ENCODE results near the gene SGK2.

Gene SGK2

DNA sequence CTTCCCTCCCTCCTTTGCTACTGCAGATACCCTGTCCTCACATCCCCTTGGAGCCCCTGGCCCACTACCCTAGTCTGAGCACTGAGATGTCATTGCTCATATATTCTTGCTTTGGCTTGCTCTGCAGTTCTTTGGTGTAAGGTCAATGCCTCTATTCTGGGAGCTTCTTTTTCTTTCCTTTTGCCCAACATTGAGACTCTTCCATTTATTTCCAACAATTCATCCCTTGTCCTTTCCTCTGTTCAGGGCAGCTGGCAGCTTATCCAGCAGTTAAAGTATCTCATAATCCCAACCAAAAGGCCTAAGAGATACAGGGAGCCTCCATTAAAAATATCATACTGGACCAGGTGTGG, 27.8 kb upstream of the SGK2 start:
- H3F3A ChIP-seq (ENCODE audit: insufficient read depth, low read length) = no peaks in the 10 kb centered on the region
- H3K9me3 ChIP-seq (replicated peaks; ENCODE audit: insufficient read depth, low read length) = no peaks in the 10 kb centered on the region
- H3K4me1 ChIP-seq (ENCODE audit: low read length) = peaks cover 8% of the 10 kb centered on the region; the same call in 1 of the 2 replicates
- no peaks in the 10 kb centered on the region for H4K20me1 ChIP-seq (ENCODE audit: insufficient read depth, low read length)
- H3K27ac ChIP-seq (ENCODE audit: low read length) = no peak overlapping the region
- no peaks in the 10 kb centered on the region for H3K36me3 ChIP-seq (replicated peaks; ENCODE audit: insufficient read depth, low read length)
- no peak overlapping the region for H3K4me2 ChIP-seq (ENCODE audit: low read depth, low read length)
- no peak overlapping the region for H3K9ac ChIP-seq (ENCODE audit: low read length)
- no peaks in the 10 kb centered on the region for H3K9me2 ChIP-seq (replicated peaks; ENCODE audit: insufficient read depth, low read length)
- no peak for DNase-seq
- TF ChIP-seq, protein P1, sequence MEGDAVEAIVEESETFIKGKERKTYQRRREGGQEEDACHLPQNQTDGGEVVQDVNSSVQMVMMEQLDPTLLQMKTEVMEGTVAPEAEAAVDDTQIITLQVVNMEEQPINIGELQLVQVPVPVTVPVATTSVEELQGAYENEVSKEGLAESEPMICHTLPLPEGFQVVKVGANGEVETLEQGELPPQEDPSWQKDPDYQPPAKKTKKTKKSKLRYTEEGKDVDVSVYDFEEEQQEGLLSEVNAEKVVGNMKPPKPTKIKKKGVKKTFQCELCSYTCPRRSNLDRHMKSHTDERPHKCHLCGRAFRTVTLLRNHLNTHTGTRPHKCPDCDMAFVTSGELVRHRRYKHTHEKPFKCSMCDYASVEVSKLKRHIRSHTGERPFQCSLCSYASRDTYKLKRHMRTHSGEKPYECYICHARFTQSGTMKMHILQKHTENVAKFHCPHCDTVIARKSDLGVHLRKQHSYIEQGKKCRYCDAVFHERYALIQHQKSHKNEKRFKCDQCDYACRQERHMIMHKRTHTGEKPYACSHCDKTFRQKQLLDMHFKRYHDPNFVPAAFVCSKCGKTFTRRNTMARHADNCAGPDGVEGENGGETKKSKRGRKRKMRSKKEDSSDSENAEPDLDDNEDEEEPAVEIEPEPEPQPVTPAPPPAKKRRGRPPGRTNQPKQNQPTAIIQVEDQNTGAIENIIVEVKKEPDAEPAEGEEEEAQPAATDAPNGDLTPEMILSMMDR (IDR thresholded peaks at IDR 0.05; ENCODE audit: low read length) = no peak
- TF ChIP-seq EZH2phosphoT487 (IDR thresholded peaks at IDR 0.05; ENCODE audit: low read length) = no peak
- H2AFZ ChIP-seq (ENCODE audit: low read length) = no peak overlapping the region
- H3K79me2 ChIP-seq (ENCODE audit: low read length) = no peaks in the 10 kb centered on the region
- H3K4me3 ChIP-seq (ENCODE audit: low read length) = no peak overlapping the region
- H3K27me3 ChIP-seq (replicated peaks; ENCODE audit: insufficient read depth, low read length) = no peaks in the 10 kb centered on the region

DNA sequence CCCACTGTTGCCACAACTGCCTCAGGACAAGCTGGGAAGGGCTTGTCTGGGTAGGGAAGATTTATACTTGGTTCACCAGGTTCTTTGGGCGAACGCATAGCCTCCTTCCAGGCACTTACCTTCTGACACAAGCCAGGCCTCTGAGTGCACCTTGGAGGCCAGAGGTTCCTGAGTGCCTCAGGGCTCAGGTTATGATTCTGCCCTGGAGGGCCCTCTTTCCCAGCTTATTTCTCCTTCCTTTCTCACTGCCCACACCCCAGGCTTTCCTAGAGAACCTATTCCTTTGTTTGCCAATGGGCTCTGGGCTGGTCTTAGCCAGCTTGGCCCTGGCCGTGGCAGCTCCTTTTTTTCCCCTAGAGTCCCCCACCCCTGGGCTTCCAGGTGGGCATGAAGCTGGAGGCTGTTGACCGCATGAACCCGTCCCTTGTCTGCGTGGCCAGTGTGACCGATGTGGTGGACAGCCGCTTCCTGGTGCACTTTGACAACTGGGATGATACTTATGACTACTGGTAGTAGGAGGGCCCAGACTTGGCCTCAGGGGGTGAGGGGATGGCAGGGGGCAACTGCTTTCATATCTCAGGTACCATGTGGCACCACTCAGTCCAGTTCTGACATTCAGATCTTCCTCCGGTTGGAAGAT, 26.3 kb upstream of the SGK2 start:
- Histone ChIP-seq H3K9ac (ENCODE audit: low read length) (no peak overlapping the region), H3K27me3 (replicated peaks; ENCODE audit: insufficient read depth, low read length) (no peaks in the 10 kb centered on the region), H3K9me3 (replicated peaks; ENCODE audit: insufficient read depth, low read length) (no peaks in the 10 kb centered on the region), H2AFZ (ENCODE audit: low read length) (no peak overlapping the region), H3K9me2 (replicated peaks; ENCODE audit: insufficient read depth, low read length) (no peaks in the 10 kb centered on the region), H4K20me1 (ENCODE audit: insufficient read depth, low read length) (no peaks in the 10 kb centered on the region), H3K4me3 (ENCODE audit: low read length) (no peak overlapping the region), H3K4me2 (ENCODE audit: low read depth, low read length) (no peak overlapping the region), H3K27ac (ENCODE audit: low read length) (no peak overlapping the region), H3K79me2 (ENCODE audit: low read length) (no peaks in the 10 kb centered on the region), H3F3A (ENCODE audit: insufficient read depth, low read length) (no peaks in the 10 kb centered on the region), H3K4me1 (ENCODE audit: low read length) (peaks cover 8% of the 10 kb centered on the region; the same call in 1 of the 2 replicates), H3K36me3 (replicated peaks; ENCODE audit: insufficient read depth, low read length) (no peaks in the 10 kb centered on the region)
- DNase-seq = no peak
- TF ChIP-seq EZH2phosphoT487 (IDR thresholded peaks at IDR 0.05; ENCODE audit: low read length) = no peak
- TF ChIP-seq, protein P1 (IDR thresholded peaks at IDR 0.05; ENCODE audit: low read length) = no peak
- TF ChIP-seq EZH2 (optimal IDR thresholded peaks at IDR 0.05; ENCODE audit: low read depth, low read length) = no peak

DNA sequence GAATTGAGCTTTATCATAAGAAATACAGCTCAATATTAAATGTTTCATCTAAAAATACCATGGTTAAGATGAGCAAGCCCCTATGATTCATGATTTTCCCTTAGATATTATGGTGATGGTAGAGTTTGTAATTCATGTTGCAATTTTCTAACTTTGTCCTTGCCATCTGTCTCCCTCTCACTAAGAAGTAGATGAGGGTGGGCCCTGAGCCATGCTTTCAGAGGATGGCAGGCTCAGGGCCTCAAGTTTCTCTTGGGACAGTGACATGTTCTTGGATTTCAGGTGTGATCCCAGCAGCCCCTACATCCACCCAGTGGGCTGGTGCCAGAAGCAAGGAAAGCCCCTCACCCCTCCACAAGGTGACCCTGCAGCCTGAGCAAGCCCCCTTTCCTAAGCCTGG, 25.8 kb upstream of the SGK2 start:
- Histone ChIP-seq H3K9me2 (replicated peaks; ENCODE audit: insufficient read depth, low read length) (no peaks in the 10 kb centered on the region), H3K4me3 (ENCODE audit: low read length) (no peak overlapping the region), H3K79me2 (ENCODE audit: low read length) (no peaks in the 10 kb centered on the region), H3K27me3 (replicated peaks; ENCODE audit: insufficient read depth, low read length) (no peaks in the 10 kb centered on the region), H3K4me1 (ENCODE audit: low read length) (peaks cover 8% of the 10 kb centered on the region; the same call in 1 of the 2 replicates), H3K9ac (ENCODE audit: low read length) (no peak overlapping the region), H3K36me3 (replicated peaks; ENCODE audit: insufficient read depth, low read length) (no peaks in the 10 kb centered on the region), H2AFZ (ENCODE audit: low read length) (no peak overlapping the region), H3K27ac (ENCODE audit: low read length) (no peak overlapping the region), H3K9me3 (replicated peaks; ENCODE audit: insufficient read depth, low read length) (no peaks in the 10 kb centered on the region), H3K4me2 (ENCODE audit: low read depth, low read length) (no peak overlapping the region), H4K20me1 (ENCODE audit: insufficient read depth, low read length) (no peaks in the 10 kb centered on the region), H3F3A (ENCODE audit: insufficient read depth, low read length) (no peaks in the 10 kb centered on the region)
- TF ChIP-seq EZH2phosphoT487 (IDR thresholded peaks at IDR 0.05; ENCODE audit: low read length) (no peak), EZH2 (optimal IDR thresholded peaks at IDR 0.05; ENCODE audit: low read depth, low read length) (no peak)
- TF ChIP-seq, protein P1 (IDR thresholded peaks at IDR 0.05; ENCODE audit: low read length) = no peak
- no peak for DNase-seq

Data from MM.1S (cell line).